IPS-15b (cell line): ENCODE measurements around the gene SLAMF9.
A peak's percentile ranks its signal among the peaks of the same experiment; 100 is the strongest.

Source experiments
- H3K27me3 ChIP-seq: one replicate; pipeline ENCODE4 v1.6.1; 2013; ENCODE audit warnings: low read length; ENCODE audit not compliant: control insufficient read depth, insufficient read depth
- H3K36me3 ChIP-seq: one replicate; pipeline ENCODE4 v1.6.1; 2013; ENCODE audit warnings: low read length; ENCODE audit not compliant: control insufficient read depth, insufficient read depth
- H3K4me1 ChIP-seq: one replicate; pipeline ENCODE4 v1.6.1; 2013; ENCODE audit warnings: mild to moderate bottlenecking, low read length; ENCODE audit not compliant: control insufficient read depth, insufficient read depth
- H3K4me3 ChIP-seq: one replicate; pipeline ENCODE4 v1.5.1; 2013; ENCODE audit warnings: low read depth, low read length
- H3K9ac ChIP-seq: one replicate; pipeline ENCODE4 v1.6.1; 2013; ENCODE audit warnings: low read depth, mild to moderate bottlenecking, low read length
- H3K9me3 ChIP-seq: one replicate; pipeline ENCODE4 v1.6.1; 2013; ENCODE audit warnings: mild to moderate bottlenecking, low read length; ENCODE audit not compliant: control insufficient read depth, insufficient read depth

SLAMF9 gene

DNA sequence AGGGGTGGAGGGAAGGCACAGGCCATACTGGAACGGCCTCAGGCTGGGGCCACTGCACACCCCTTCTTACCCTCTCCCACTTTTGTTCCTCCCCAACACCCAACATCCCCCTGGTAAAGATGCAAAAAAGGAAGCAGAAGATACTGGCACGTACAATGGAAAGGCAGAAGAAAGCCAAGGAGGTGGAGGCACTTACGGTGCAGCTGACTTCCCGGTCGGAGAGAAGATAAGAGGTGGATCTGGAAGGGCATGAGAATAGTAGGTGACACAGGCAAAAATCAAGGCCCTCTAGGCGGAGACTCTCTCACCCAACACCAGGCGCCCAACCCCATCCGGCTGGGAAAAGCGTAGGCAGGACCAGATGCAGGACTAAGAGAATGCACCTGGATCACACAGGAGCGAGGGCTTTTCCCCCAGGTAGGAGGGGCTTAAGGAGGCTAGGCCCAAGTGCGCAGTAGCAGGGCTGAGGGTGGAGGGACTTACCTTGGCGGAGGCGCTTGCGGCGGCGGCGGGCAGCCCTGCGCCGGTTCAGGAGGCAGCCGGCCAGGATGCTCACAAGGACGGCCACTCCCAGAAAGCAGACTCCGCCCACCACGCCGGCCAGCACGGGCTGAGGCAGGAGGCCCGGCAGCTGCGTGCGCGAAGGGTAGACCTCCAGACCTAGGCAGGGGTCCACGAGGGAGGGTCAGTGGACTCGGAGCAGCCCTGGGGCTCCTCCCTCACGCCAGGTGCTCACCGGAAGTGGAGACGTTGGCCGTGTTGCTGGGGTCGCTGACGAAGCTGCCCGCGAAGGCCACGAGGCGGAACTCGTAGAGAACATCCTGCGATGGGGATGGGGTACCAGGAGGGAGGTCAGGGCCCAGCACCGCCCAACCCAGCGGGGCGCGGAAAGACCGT is 24.6 kb downstream of the SLAMF9 start:
- no peaks in the 10 kb centered on the region for H3K4me1 ChIP-seq
- H3K27me3 ChIP-seq, result peaks cover 3% of the 10 kb centered on the region
- H3K36me3 ChIP-seq, result peaks cover 16% of the 10 kb centered on the region
- H3K4me3 ChIP-seq, result peak overlapping the region; percentile 48
- no peak overlapping the region for H3K9ac ChIP-seq
- H3K9me3 ChIP-seq, result no peaks in the 10 kb centered on the region

DNA sequence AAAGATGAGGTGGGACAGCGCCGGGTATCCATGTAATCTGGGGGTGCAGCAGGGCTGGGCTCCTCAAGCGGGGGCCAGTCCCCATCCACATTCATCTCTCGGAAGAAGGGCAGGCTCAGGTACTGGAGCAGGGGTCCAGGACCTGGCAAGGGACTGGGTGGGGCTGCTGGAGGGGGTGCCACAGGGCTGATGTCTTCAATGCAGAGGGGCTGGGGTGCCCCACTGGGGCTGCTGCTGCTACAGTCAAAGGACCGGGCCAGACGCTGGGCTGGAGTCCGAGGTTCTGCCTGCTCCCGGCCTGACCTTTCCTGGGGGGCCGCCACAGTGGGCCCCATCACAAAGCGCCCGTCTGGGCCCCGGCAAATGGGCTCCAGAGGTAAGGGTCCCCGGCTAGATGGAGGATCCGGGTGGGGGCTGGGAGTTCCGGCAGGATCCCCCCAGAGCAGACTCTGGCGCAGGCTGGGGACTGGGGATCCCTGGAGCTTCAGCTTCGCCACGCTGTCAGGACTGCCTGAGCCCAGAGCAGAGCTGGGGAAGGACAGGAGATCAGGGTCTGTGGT is 25.5 kb downstream of the SLAMF9 start:
- Histone ChIP-seq H3K9me3 (no peaks in the 10 kb centered on the region), H3K27me3 (peaks cover 6% of the 10 kb centered on the region), H3K36me3 (peaks cover 13% of the 10 kb centered on the region), H3K4me1 (no peaks in the 10 kb centered on the region), H3K4me3 (no peak overlapping the region), H3K9ac (no peak overlapping the region)

DNA sequence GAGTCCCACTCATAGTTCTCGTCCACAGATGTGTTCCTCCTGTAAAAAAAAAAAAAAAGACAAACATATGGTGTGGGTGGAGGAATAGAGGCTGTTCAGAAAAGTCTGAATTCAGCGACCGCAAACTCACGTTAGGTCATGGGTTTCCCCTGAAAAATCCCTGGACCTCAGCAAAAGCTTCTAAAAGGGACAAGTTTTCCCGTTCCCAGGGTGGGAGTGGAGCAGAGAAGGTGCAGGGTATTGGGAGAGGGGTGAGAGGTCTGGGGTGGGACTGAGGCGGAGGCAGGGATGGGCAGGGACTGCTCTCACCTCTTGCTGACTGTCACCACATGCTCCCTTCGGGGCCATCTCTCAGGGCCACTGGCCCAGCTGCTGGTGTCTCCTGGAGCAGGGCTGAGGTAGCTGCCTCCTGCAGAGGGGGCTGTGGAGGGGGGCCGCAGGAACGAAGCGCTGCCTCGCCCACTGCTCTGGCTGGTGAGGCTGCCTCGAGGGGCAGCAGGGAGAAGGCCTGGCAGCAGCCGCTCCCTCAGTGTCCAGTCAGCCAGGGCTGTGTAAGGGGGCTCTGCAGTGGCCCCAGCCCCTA is 26.1 kb downstream of the SLAMF9 start:
- peaks cover 2% of the 10 kb centered on the region for H3K4me1 ChIP-seq
- H3K36me3 ChIP-seq, result peaks cover 13% of the 10 kb centered on the region
- H3K4me3 ChIP-seq, result no peak overlapping the region
- no peak overlapping the region for H3K9ac ChIP-seq
- peaks cover 6% of the 10 kb centered on the region for H3K27me3 ChIP-seq
- H3K9me3 ChIP-seq, result no peaks in the 10 kb centered on the region

DNA sequence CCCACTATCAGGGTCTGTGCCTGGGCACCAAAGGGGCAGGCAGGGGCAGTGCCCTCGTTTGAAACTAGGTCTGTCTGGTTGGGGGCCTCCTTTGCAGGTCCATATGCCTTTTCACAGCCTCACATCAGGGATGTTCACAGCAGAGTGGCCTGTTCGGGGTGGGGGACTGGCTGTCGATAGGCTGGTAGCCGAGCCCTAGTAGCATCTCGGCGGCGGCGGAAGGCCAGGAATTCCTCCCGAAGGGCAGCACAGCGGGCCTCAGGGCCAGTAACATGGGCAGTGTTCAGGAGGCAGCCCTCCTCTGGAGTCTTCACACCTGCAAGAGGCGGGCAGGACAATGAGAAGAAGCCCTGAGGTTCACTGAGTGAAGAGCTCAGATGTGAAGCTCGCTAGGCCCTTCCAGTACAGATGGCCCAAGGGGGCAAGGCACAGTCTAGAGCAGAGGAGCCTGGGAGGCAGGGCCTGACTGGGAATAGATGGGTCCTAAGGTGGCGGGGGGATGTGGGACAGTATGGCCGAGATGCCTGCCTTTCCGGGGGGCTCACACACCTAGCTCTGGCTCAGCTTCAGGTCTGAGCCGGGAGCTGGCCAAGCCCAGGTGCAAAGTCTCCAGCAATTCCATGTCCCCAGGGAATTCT is 26.7 kb downstream of the SLAMF9 start:
- Histone ChIP-seq H3K27me3 (peaks cover 6% of the 10 kb centered on the region), H3K36me3 (peaks cover 13% of the 10 kb centered on the region), H3K9ac (no peak overlapping the region), H3K9me3 (no peaks in the 10 kb centered on the region), H3K4me1 (peaks cover 6% of the 10 kb centered on the region), H3K4me3 (no peak overlapping the region)

DNA sequence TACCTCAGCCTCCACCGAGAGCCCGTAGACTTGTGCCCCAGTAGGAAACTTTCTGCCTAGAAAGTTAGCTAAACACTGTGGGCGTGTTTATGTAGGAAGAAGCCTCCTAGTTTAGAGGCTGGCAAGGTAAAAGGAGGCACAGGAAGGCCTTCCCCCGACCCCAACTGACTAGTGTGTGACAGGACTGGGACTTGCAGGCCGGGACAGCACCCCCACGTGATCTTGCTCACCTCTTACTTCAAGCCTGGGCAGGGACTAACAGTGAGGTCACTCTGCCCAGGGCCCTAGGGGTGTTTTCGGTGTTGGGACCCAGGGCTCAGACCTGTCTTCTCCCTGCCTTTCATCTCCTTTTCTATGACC is 28.3 kb downstream of the SLAMF9 start:
- Histone ChIP-seq H3K9me3 (no peaks in the 10 kb centered on the region), H3K4me3 (peak overlapping the region; percentile 86), H3K36me3 (peaks cover 13% of the 10 kb centered on the region), H3K9ac (peak overlapping the region; percentile 65), H3K27me3 (peaks cover 6% of the 10 kb centered on the region), H3K4me1 (peaks cover 7% of the 10 kb centered on the region)

DNA sequence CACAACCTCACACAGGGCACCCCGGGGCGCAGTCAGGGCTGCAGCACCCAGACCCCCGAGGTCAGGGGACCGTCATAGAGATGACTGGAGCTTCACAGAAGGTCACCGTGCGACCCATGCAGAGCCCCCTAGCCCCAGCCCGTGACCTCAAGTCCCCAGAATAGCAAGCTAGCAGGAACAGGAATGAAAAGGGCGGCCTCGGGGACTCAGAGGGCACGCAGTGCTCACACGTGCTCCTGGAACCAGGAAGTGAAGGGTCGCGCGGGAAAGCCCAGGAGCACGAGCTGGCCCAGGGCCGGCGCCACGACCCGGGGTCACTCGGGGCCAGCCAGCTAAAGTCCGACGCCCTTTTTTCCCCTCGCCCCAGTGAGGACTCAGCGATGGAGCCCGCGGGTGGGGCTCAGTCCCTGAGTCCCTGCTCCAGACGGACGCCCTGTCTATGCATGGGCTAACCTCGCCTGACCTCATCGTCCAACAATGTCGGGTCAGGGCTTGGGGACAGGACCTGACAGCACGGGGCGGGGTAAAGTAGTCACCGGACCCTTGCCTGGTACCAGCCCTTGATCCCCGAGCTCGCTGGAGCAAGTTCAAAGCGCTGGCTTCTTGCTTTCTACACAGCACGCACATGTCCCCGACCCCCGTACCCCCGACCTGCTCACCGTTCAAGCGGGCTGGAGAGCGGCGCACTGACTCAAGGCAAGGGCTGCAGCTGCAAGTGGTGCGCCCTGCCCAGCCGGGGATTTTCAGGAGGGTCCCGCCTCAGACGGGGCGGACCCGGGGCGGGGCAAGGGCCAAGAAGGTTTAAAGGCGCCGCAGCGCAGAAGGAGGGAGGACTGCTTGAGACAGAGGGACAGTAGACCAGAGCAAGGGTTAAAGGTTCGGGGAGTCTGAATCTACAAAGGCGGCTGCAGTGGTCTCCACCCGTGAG is 29.0 kb downstream of the SLAMF9 start, which contains the start of gene TAGLN2:
Gene TAGLN2, minus strand, starts transcription at position 717 of the 928 bp plus-strand sequence. CDS start 4,998 bp downstream, outside the sequence.
- no peaks in the 10 kb centered on the region for H3K9me3 ChIP-seq
- peaks cover 6% of the 10 kb centered on the region for H3K27me3 ChIP-seq
- H3K9ac ChIP-seq, result peak within 1 kb of the TSS; percentile 79
- peak within 1 kb of the TSS; percentile 86 for H3K4me3 ChIP-seq
- H3K4me1 ChIP-seq, result peaks cover 7% of the 10 kb centered on the region
- H3K36me3 ChIP-seq, result peaks cover 12% of the 10 kb centered on the region

DNA sequence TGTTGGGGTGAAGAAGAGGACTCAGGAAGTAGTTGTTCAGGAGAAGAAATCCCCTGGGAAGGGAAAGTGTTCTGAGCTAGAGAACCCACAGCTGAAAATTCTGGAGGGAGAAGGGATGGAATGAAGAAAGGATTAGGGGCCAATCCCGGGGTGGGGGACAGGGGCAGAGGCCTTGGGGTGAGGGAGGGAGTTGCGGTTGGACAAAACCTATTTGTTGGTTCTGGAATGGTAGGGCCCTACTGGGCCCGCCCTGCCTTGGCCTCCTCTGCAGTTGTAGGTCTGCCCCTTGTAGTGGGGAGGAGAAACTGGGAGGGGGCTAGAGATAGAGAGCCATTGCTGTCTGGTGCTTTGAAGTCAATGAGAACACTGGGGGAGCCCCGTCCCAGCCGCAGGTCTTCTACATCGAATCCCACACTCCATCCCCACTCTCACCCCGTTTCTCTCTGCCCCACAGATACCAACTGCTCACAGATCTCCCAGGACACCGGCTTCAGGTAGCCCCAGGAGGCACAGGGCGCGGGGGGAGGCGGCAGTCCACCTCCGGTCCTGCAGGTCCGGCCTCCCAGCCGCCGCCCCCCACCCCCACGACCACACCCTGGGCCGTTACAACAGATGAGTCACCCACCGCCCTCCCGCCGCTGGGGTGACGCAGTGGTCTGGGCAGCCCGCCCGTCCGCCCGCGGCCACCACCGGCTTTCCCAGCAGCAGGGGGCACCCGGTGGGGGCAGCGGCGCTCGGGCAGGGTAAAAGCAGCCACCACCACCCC is 29.8 kb downstream of the SLAMF9 start:
- Histone ChIP-seq H3K4me1 (peaks cover 7% of the 10 kb centered on the region), H3K9ac (no peak overlapping the region), H3K4me3 (peak overlapping the region; percentile 86), H3K9me3 (no peaks in the 10 kb centered on the region), H3K27me3 (peaks cover 6% of the 10 kb centered on the region), H3K36me3 (peaks cover 17% of the 10 kb centered on the region)

DNA sequence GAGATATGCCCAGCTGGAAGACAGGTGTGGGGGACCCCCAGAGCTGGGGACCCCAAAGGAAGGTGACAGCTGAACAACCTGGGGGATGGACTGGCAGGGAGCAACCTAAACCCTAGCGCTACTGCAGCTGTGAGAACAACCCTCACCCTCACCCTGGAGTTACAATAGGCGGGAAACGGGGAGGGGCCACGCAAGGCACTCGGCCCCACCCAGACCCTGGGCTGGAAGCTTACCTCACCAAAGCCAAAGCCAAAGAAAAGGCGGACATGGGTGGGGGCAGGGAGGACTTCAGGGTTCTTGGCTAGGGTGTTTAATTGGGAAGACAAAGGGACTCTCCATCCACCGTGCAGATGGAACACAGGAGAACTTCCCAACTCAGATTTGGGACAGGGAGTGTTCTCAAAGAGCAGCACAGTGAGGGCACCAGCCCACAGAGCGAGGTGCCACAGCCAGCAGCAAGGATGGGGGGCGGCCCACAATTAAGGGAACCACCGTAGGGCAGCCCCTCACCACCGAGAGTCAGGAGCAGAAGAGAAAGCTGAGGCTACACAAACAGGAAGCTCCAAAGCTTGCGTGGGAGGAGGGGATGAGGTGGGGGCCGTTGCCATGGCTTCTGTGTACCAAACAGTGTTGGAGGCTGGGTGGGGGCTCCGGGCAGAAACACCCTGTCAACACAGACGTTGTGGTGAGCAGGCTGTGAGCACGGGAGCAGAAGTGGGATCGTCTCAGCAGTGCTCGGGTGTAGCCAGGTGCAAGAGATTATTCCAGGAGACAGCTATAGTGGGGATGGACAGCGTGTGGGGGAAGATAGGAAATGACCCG is 30.6 kb downstream of the SLAMF9 start:
- peaks cover 7% of the 10 kb centered on the region for H3K4me1 ChIP-seq
- no peak overlapping the region for H3K9ac ChIP-seq
- peaks cover 6% of the 10 kb centered on the region for H3K27me3 ChIP-seq

DNA sequence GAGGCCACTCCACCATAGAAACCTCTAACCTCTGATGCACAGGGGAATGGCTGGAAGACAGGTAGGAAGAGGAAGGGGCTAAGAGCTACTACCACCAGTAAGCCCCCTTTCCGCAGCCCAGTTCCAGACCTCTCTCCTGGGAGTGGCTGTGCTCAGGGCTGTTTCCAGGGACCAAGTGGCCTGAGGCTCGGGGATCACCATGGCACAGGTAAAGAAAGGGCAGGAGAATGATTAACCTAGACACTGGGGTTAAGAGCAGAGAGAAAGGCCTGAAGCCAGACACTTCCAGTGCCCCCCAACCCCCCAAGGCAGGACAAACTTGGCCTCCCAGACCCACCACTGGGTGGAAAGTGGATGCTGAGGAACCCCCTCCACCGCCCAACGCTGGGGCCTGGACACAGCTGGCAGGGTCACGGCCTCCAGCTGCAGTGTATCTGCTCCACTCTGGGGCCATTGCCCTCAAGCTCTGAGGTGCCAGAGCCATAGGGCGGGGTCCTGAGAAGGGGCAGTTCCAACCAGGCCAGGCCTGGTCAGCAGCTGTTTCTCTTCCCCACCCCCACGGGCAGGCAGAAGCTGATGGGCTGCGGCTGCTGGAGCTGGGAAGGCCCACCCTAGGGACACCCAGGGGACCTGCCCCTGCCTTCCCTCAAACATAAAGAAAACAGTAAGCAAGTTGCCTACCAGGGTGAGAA is 31.4 kb downstream of the SLAMF9 start:
- H3K4me1 ChIP-seq, result peaks cover 7% of the 10 kb centered on the region
- no peak overlapping the region for H3K9ac ChIP-seq
- H3K36me3 ChIP-seq, result peaks cover 24% of the 10 kb centered on the region
- H3K27me3 ChIP-seq, result peaks cover 6% of the 10 kb centered on the region
- H3K9me3 ChIP-seq, result no peaks in the 10 kb centered on the region
- H3K4me3 ChIP-seq, result peak overlapping the region; percentile 86

More for the DNA sequence above, 30.6 kb downstream of the SLAMF9 start:
- H3K9me3 ChIP-seq, result no peaks in the 10 kb centered on the region
- H3K4me3 ChIP-seq, result peak overlapping the region; percentile 86
- peaks cover 24% of the 10 kb centered on the region for H3K36me3 ChIP-seq
